Upper lobe of right lung (tissue), 1 donor: ENCODE measurements around the gene ZNF618. TPM values are rescaled to one million over a fixed set of nuclear protein-coding genes. Genes with fewer than 3 reads are reported as not detected.

ENCODE experiments used
- ATAC-seq: fragments of 200-7000 bp; cut with Tn5 transposase; one replicate; pipeline ENCODE4 v1.9.1; 2020; ENCODE audit warnings: mild to moderate bottlenecking, moderate library complexity
- DNase-seq: peaks from one replicate; pipeline ENCODE4 v3.0.0-alpha.2; 2020
- H3K27ac ChIP-seq: fragments of 200-600 bp; one replicate; pipeline ENCODE4 v1.8.0; 2022
- H3K27me3 ChIP-seq: fragments of 200-600 bp; one replicate; pipeline ENCODE4 v1.8.0; 2022; ENCODE audit warnings: mild to moderate bottlenecking
- H3K36me3 ChIP-seq: fragments of 200-600 bp; one replicate; pipeline ENCODE4 v1.8.0; 2022
- H3K4me1 ChIP-seq: fragments of 200-600 bp; one replicate; pipeline ENCODE4 v1.8.0; 2022
- H3K4me3 ChIP-seq: fragments of 200-600 bp; one replicate; pipeline ENCODE4 v1.8.0; 2022; ENCODE audit warnings: mild to moderate bottlenecking
- H3K9me3 ChIP-seq: fragments of 200-600 bp; one replicate; pipeline ENCODE4 v1.8.0; 2022
- intact Hi-C: fragments of 100-400 bp; cut with DNase I; formaldehyde crosslinking; loops from one replicate; pipeline ENCODE4 v1.11.0; 2022
- total RNA-seq: library from RNA; stranded (reverse); fragmentation: NEBNext Ultra II Directional; extraction: Animal tissue kit (Norgen Biotek cat#: 25700); gene quantifications from one replicate; pipeline ENCODE4 v1.2.1, GENCODE V29; 2021
- TF ChIP-seq, protein P1 (sequence below): fragments of 200-600 bp; IDR thresholded peaks from one replicate; pipeline ENCODE4 v1.8.0; 2022; ENCODE audit warnings: antibody characterized with exemption
- donor health status: DM: no; HTN: yes; CAD: no; lungs with severe emphysema.

Gene ZNF618
- total RNA-seq, 1 donor from 2014 or later = 9.8 TPM

DNA sequence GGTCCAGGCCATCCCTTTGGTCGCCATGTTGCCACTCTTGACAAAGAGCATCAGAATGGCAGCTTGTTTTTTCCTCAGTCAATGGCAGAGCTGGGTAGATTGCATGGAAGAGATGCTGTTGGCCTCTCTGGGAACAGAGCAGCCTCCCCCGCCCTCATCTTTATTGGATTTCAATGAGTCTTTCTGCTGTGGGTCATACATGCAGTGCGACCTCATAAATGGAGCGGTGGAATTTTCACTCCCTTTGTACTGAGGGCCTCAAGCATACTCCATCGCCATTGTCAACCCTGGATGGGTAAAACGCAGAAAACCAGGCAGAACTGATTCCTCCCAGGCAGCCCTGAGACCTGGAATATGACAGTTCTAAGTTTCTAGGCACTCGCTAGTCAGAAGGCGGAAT, 71.8 kb downstream of the ZNF618 start:
- intact Hi-C loops = no loop called here
- no peaks in the 10 kb centered on the region for H3K36me3 ChIP-seq
- no peak overlapping the region for H3K27ac ChIP-seq
- DNase-seq = no peak
- H3K4me3 ChIP-seq = no peak overlapping the region
- no peaks in the 10 kb centered on the region for H3K27me3 ChIP-seq
- no peak for ATAC-seq
- no peaks in the 10 kb centered on the region for H3K4me1 ChIP-seq
- no peaks in the 10 kb centered on the region for H3K9me3 ChIP-seq
- TF ChIP-seq, protein P1, sequence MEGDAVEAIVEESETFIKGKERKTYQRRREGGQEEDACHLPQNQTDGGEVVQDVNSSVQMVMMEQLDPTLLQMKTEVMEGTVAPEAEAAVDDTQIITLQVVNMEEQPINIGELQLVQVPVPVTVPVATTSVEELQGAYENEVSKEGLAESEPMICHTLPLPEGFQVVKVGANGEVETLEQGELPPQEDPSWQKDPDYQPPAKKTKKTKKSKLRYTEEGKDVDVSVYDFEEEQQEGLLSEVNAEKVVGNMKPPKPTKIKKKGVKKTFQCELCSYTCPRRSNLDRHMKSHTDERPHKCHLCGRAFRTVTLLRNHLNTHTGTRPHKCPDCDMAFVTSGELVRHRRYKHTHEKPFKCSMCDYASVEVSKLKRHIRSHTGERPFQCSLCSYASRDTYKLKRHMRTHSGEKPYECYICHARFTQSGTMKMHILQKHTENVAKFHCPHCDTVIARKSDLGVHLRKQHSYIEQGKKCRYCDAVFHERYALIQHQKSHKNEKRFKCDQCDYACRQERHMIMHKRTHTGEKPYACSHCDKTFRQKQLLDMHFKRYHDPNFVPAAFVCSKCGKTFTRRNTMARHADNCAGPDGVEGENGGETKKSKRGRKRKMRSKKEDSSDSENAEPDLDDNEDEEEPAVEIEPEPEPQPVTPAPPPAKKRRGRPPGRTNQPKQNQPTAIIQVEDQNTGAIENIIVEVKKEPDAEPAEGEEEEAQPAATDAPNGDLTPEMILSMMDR = no peak

DNA sequence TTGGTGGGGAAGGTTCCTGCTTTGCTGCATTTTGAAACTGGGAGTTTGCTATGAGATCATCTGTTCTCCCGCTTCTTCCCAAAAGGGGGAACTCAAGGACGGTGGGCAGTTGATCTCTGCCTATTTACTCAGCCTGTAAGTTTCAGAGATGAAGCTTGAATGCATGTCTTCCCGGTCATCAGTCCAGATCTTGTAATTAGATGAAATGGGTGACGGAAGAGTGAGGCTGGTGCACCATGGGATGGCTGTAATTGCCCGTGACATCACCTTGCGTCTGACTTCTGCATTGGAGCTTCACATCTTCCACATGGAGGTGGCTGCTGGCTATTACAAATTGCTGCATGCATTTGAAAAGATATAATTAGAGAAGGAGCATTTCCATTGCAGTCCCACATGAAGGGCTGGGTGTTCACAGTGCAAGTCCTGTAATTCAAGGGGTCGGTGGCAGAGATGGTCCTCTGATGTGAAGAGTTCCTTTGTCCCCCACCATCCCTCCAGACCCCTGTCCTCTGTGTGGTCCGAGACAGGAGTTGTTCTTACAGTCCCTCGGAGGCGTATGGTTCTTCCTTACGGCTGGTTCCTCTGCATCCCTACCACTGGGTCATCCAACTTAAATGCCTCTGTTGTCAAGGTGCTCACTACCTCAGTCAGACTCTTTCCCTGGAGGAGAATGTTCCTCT, 72.9 kb downstream of the ZNF618 start:
- H3K36me3 ChIP-seq = no peaks in the 10 kb centered on the region
- no peaks in the 10 kb centered on the region for H3K4me1 ChIP-seq
- TF ChIP-seq, protein P1 = no peak
- intact Hi-C loops = no loop called here
- no peak overlapping the region for H3K4me3 ChIP-seq
- no peak for ATAC-seq
- no peak overlapping the region for H3K27ac ChIP-seq
- DNase-seq = no peak
- H3K27me3 ChIP-seq = no peaks in the 10 kb centered on the region
- H3K9me3 ChIP-seq = no peaks in the 10 kb centered on the region

DNA sequence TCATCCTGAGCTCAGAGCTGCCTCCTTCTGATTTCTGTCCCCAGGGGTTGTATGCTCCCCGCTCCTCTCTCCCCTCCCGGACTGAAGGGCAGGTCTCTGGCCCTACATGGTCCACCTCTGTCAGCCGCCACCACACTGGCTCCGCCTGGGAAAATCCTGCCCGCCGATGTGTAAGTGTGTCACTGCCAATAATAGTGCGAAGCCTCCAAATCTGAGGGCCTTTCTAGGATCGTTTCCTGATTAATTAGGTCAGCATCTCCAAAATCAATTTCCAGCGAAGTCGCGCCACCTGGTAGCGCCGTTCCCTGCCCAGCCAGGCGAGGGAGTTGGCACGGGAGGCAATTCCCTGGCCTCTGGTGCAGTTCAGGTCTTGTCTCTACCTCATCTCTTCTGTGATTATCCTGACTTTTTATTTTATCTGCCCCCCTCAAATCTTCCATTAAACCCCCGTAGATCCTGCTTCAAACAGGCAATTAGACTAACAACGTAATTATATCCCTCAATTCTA, 73.5 kb downstream of the ZNF618 start:
- Histone ChIP-seq H3K4me1 (no peaks in the 10 kb centered on the region), H3K27me3 (no peaks in the 10 kb centered on the region), H3K27ac (no peak overlapping the region), H3K36me3 (no peaks in the 10 kb centered on the region), H3K9me3 (no peaks in the 10 kb centered on the region), H3K4me3 (no peak overlapping the region)
- TF ChIP-seq, protein P1 = no peak
- intact Hi-C loops = no loop called here
- DNase-seq = no peak
- no peak for ATAC-seq

DNA sequence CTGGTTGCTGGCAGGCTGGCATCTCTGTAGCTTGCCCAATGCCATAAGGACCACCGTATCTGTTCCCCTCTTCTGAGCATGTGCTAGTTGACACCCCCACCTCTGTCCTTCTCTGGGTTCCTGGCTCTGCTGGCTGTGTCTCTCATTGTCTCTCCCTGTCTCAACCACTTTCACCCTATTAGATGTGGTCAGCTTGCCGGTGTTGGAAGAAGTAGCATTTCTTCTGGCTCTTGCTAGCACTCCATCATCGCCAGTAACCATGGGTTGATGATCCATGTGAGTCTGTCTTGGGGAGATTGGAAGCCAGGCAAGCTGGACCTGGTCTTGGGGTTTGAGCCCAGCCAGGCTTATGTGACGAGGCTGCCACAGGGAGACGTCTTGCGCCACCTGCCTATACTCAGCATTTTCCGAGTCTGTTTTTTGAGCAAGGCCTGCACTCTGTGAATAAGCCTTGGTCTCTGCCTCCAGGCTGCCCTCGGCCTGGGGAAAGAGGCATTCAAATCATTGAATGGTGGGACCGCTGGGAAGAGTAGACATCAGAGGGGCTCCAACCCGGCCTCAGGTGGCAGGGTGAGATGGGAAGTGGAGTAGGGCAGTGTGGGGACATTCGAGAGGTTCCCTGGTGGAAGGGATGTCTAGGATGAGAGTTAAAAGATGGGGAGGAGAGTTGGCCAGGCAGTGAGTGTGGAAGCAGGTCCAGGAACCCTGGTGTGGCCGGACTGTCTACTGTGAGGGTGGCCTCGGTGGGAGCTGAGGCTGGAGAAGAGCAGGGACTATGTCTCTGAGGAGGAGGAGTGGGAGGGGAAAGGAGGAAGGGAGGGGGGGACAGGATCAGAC, 74.3 kb downstream of the ZNF618 start:
- no peaks in the 10 kb centered on the region for H3K27me3 ChIP-seq
- intact Hi-C loops = no loop called here
- ATAC-seq = no peak

DNA sequence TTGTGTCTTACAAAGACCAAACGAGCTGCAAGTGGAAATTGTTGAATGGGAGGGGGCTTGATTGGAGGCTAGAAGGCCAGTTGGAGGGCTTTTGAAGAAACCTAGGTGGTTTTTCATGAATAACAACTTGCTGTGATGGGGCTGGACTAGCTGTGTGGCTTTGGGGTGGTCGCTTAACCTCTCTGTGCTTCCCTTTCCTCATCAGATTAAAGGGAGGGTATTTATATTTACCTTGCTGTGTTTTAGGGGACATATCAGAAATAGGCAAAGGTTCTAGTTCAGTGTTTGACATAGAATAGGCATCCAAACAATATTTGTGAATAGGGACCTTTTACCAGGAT, 74.9 kb downstream of the ZNF618 start:
- Histone ChIP-seq H3K27ac (no peak overlapping the region), H3K4me1 (peaks cover 7% of the 10 kb centered on the region), H3K9me3 (no peaks in the 10 kb centered on the region), H3K4me3 (no peak overlapping the region), H3K27me3 (no peaks in the 10 kb centered on the region), H3K36me3 (no peaks in the 10 kb centered on the region)
- TF ChIP-seq, protein P1 = no peak
- DNase-seq (no peak), ATAC-seq (no peak)
- intact Hi-C loops = no loop called here

More for the DNA sequence above, 74.3 kb downstream of the ZNF618 start:
- H3K4me3 ChIP-seq = no peak overlapping the region
- TF ChIP-seq, protein P1 = no peak
- H3K27ac ChIP-seq = no peak overlapping the region
- H3K9me3 ChIP-seq = no peaks in the 10 kb centered on the region
- no peak for DNase-seq
- H3K4me1 ChIP-seq = peaks cover 2% of the 10 kb centered on the region
- no peaks in the 10 kb centered on the region for H3K36me3 ChIP-seq
